Dedifferentiated amniotic fluid mesenchymal stem cell (primary cell): ENCODE data around the gene PPFIBP1.
A peak's percentile ranks its signal among the peaks of the same experiment; 100 is the strongest.
"Not testable (repeated sequence)": the region's sequence is repeated elsewhere in the genome, so short reads cannot be mapped to it uniquely, and the experiment has no call there.

Experiments
- DNase-seq: peaks from one replicate; pipeline ENCODE4 v3.0.0-alpha.2; 2016; ENCODE audit errors: extremely low spot score

The PPFIBP1 gene

GRCh38 chr12:27566159-27566558, 42.2 kb downstream of the PPFIBP1 start:
- no peak for DNase-seq

GRCh38 chr12:27566626-27567025, 42.6 kb downstream of the PPFIBP1 start:
- DNase-seq: no peak

GRCh38 chr12:27571463-27571862, 47.5 kb downstream of the PPFIBP1 start:
- DNase-seq: no peak

- no peak for DNase-seq
Observed at GRCh38 chr12:27572486-27573255, 48.7 kb downstream of the PPFIBP1 start.

GRCh38 chr12:27573972-27574371, 50.0 kb downstream of the PPFIBP1 start:
- DNase-seq: peak; percentile 34

GRCh38 chr12:27575090-27575761, 51.2 kb downstream of the PPFIBP1 start:
- no peak for DNase-seq

- no peak for DNase-seq
Observed at GRCh38 chr12:27575762-27576118, 51.7 kb downstream of the PPFIBP1 start.

GRCh38 chr12:27576667-27577347, 52.8 kb downstream of the PPFIBP1 start:
- DNase-seq: no peak

GRCh38 chr12:27577688-27578087, 53.7 kb downstream of the PPFIBP1 start:
- DNase-seq: no peak

- no peak for DNase-seq
Observed at GRCh38 chr12:27578689-27579372, 54.8 kb downstream of the PPFIBP1 start.

GRCh38 chr12:27580561-27581330, 56.7 kb downstream of the PPFIBP1 start:
- DNase-seq: no peak

GRCh38 chr12:27581331-27581671, 57.3 kb downstream of the PPFIBP1 start:
- DNase-seq: not testable (repeated sequence)

GRCh38 chr12:27581833-27582232, 57.8 kb downstream of the PPFIBP1 start:
- not testable (repeated sequence) for DNase-seq

- DNase-seq: not testable (repeated sequence)
Observed at GRCh38 chr12:27582445-27582844, 58.4 kb downstream of the PPFIBP1 start.

GRCh38 chr12:27583057-27583797, 59.2 kb downstream of the PPFIBP1 start:
- no peak for DNase-seq

- DNase-seq: no peak
Observed at GRCh38 chr12:27583981-27584380, 60.0 kb downstream of the PPFIBP1 start.

- no peak for DNase-seq
Observed at GRCh38 chr12:27585739-27586265, 61.8 kb downstream of the PPFIBP1 start.

- DNase-seq: not testable (repeated sequence)
Observed at GRCh38 chr12:27588075-27588730, 64.2 kb downstream of the PPFIBP1 start.

GRCh38 chr12:27588776-27589175, 64.8 kb downstream of the PPFIBP1 start:
- DNase-seq: no peak

GRCh38 chr12:27589419-27589818, 65.4 kb downstream of the PPFIBP1 start:
- DNase-seq: no peak
